IMR-90 (cell line): ENCODE results near the gene MUC5AC. TPM values are rescaled to one million over a fixed set of nuclear protein-coding genes. Genes with fewer than 3 reads are reported as not detected.

Experiments
- ATAC-seq: fragments of 200-7000 bp; cut with Tn5 transposase; 2 replicates; pipeline ENCODE4 v1.9.1; 2020; ENCODE audit warnings: low read depth, mild to moderate bottlenecking, moderate library complexity
- BruUV-seq: library from RNA; stranded (reverse); fragments of 400-500 nt; replicated peaks from 2 replicates; lab custom pipeline; 2021; lab: Mats Ljungman, UMichigan
- CTCF ChIA-PET: fragments of 300-600 bp; formaldehyde crosslinking; extraction: SDS; loops from one replicate; lab custom pipeline; 2021; ENCODE audit warnings: antibody characterized with exemption; lab: Yijun Ruan, JAX
- POLR2A ChIA-PET: fragments of 300-600 bp; sonication (Branson Sonifier 250); formaldehyde crosslinking; loops from one replicate; lab custom pipeline; 2022; ENCODE audit warnings: antibody characterized with exemption; ENCODE audit not compliant: unreplicated experiment; lab: Charles Lee
- DNase-seq: peaks from one replicate; pipeline ENCODE4 v3.0.0; 2013
- H2AFZ ChIP-seq: replicated peaks from 2 replicates; pipeline ENCODE3; 2013; ENCODE audit warnings: low read length, mild to moderate bottlenecking; ENCODE audit not compliant: poor library complexity
- H2AK5ac ChIP-seq: 2 replicates; pipeline ENCODE4 v1.6.1; 2013; ENCODE audit warnings: low read depth, low read length, inconsistent platforms
- H2AK9ac ChIP-seq: replicated peaks from 2 replicates; pipeline ENCODE3; 2013; ENCODE audit warnings: mild to moderate bottlenecking, low read depth, low read length, moderate library complexity; ENCODE audit not compliant: poor library complexity
- H2BK120ac ChIP-seq: 2 replicates; pipeline ENCODE4 v1.6.1; 2013; ENCODE audit warnings: low read depth, low read length, inconsistent platforms
- H2BK15ac ChIP-seq: 3 replicates; pipeline ENCODE4 v1.6.1; 2013; ENCODE audit warnings: low read depth, low read length, inconsistent platforms
- H2BK20ac ChIP-seq: 2 replicates; pipeline ENCODE4 v1.6.1; 2013; ENCODE audit warnings: low read depth, mild to moderate bottlenecking, inconsistent platforms, low read length, moderate library complexity
- H2BK5ac ChIP-seq: 2 replicates; pipeline ENCODE4 v1.6.1; 2013; ENCODE audit warnings: mild to moderate bottlenecking, low read depth, low read length, inconsistent platforms; ENCODE audit not compliant: poor library complexity, severe bottlenecking
- H3K14ac ChIP-seq: replicated peaks from 2 replicates; pipeline ENCODE4 v1.6.1; 2013; ENCODE audit warnings: low read depth, low read length, inconsistent platforms
- H3K18ac ChIP-seq: 2 replicates; pipeline ENCODE4 v1.6.1; 2013; ENCODE audit warnings: low read depth, low read length, control low read depth
- H3K23ac ChIP-seq: 2 replicates; pipeline ENCODE4 v1.6.1; 2013; ENCODE audit warnings: low read depth, low read length, inconsistent platforms
- H3K27ac ChIP-seq: 2 replicates; pipeline ENCODE4 v1.5.1; 2013; ENCODE audit warnings: mild to moderate bottlenecking, control low read depth, low read length; ENCODE audit not compliant: insufficient read depth
- H3K27me3 ChIP-seq: 2 replicates; pipeline ENCODE4 v1.6.1; 2013; ENCODE audit warnings: low read length; ENCODE audit not compliant: control insufficient read depth, insufficient read depth
- H3K36me3 ChIP-seq: 2 replicates; pipeline ENCODE4 v1.6.1; 2013; ENCODE audit warnings: low read length, mixed read lengths; ENCODE audit not compliant: control insufficient read depth, insufficient read depth
- H3K4ac ChIP-seq: 2 replicates; pipeline ENCODE4 v1.6.1; 2013; ENCODE audit warnings: low read depth, low read length, inconsistent platforms
- H3K4me1 ChIP-seq: 2 replicates; pipeline ENCODE4 v1.6.1; 2013; ENCODE audit warnings: low read length, mixed read lengths; ENCODE audit not compliant: control insufficient read depth, insufficient read depth
- H3K4me2 ChIP-seq: 2 replicates; pipeline ENCODE4 v1.6.1; 2013; ENCODE audit warnings: low read depth, mild to moderate bottlenecking, control low read depth, low read length, moderate library complexity
- H3K4me3 ChIP-seq: 2 replicates; pipeline ENCODE4 v1.5.1; 2013; ENCODE audit warnings: low read depth, mild to moderate bottlenecking, control low read depth, low read length, moderate library complexity; ENCODE audit not compliant: insufficient read depth
- H3K56ac ChIP-seq: 2 replicates; pipeline ENCODE4 v1.6.1; 2013; ENCODE audit warnings: low read length, inconsistent platforms; ENCODE audit not compliant: insufficient read depth; ENCODE audit errors: extremely low read depth
- H3K79me1 ChIP-seq, 2 experiments: 2 replicates each; pipeline ENCODE4 v1.6.1; 2013; ENCODE audit warnings: low read length in 2 of 2, inconsistent platforms in 1 of 2, low read depth in 1 of 2
- H3K9ac ChIP-seq: 2 replicates; pipeline ENCODE4 v1.6.1; 2013; ENCODE audit warnings: low read depth, low read length, control low read depth
- H3K9me1 ChIP-seq: 2 replicates; pipeline ENCODE4 v1.6.1; 2013; ENCODE audit warnings: low read length, inconsistent platforms; ENCODE audit not compliant: insufficient read depth
- H3K9me3 ChIP-seq: 2 replicates; pipeline ENCODE4 v1.6.1; 2013; ENCODE audit warnings: low read length; ENCODE audit not compliant: control insufficient read depth, insufficient read depth
- H4K20me1 ChIP-seq: 2 replicates; pipeline ENCODE4 v1.6.1; 2013; ENCODE audit warnings: low read length, inconsistent platforms; ENCODE audit not compliant: insufficient read depth
- H4K5ac ChIP-seq: 2 replicates; pipeline ENCODE4 v1.6.1; 2013; ENCODE audit warnings: mild to moderate bottlenecking, low read depth, low read length, control low read depth
- H4K8ac ChIP-seq, 2 experiments: 2 replicates each; pipeline ENCODE4 v1.6.1; 2013; ENCODE audit warnings: low read depth in 2 of 2, low read length in 2 of 2, control low read depth in 1 of 2, inconsistent platforms in 1 of 2
- H4K91ac ChIP-seq: 2 replicates; pipeline ENCODE4 v1.6.1; 2013; ENCODE audit warnings: low read depth, low read length, inconsistent platforms; ENCODE audit not compliant: insufficient read depth
- BHLHE40 ChIP-seq: fragments of 150-350 bp; IDR thresholded peaks from 2 replicates; pipeline ENCODE4 v1.6.1; 2016; ENCODE audit warnings: mild to moderate bottlenecking, low read depth, low read length
- CEBPB ChIP-seq: IDR thresholded peaks from 2 replicates; pipeline ENCODE4 v1.6.1; 2012; ENCODE audit warnings: low read depth, low read length, improper control_type of control experiment
- CHD1 ChIP-seq: IDR thresholded peaks from 2 replicates; pipeline ENCODE4 v1.6.1; 2012; ENCODE audit warnings: low read depth, low read length, improper control_type of control experiment
- FOS ChIP-seq: fragments of 150-350 bp; IDR thresholded peaks from 2 replicates; pipeline ENCODE4 v1.6.1; 2016; ENCODE audit warnings: low read depth, low read length
- MAFK ChIP-seq: IDR thresholded peaks from 2 replicates; pipeline ENCODE4 v1.6.1; 2012; ENCODE audit warnings: low read depth, low read length, improper control_type of control experiment
- MAZ ChIP-seq: IDR thresholded peaks from 2 replicates; pipeline ENCODE4 v1.6.1; 2012; ENCODE audit warnings: low read depth, mild to moderate bottlenecking, low read length, improper control_type of control experiment, moderate library complexity, borderline replicate concordance
- MXI1 ChIP-seq: IDR thresholded peaks from 2 replicates; pipeline ENCODE4 v1.6.1; 2012; ENCODE audit warnings: low read depth, mild to moderate bottlenecking, low read length, moderate library complexity, borderline replicate concordance
- NFE2L2 ChIP-seq: fragments of 150-350 bp; IDR thresholded peaks from 2 replicates; pipeline ENCODE4 v1.6.1; 2016; ENCODE audit warnings: low read depth, mild to moderate bottlenecking, low read length
- POLR2A ChIP-seq: IDR thresholded peaks from 2 replicates; pipeline ENCODE4 v1.6.1; 2012; ENCODE audit warnings: mild to moderate bottlenecking, low read depth, low read length
- RAD21 ChIP-seq: IDR thresholded peaks from 2 replicates; pipeline ENCODE4 v1.6.1; 2012; ENCODE audit warnings: low read length, improper control_type of control experiment
- RCOR1 ChIP-seq: IDR thresholded peaks from 2 replicates; pipeline ENCODE4 v1.6.1; 2012; ENCODE audit warnings: mild to moderate bottlenecking, low read length, improper control_type of control experiment; ENCODE audit not compliant: insufficient replicate concordance
- RFX5 ChIP-seq: IDR thresholded peaks from 2 replicates; pipeline ENCODE4 v1.8.0; 2012; ENCODE audit warnings: low read depth, mild to moderate bottlenecking, low read length, moderate library complexity
- SMC3 ChIP-seq: fragments of 150-350 bp; IDR thresholded peaks from 2 replicates; pipeline ENCODE4 v1.6.1; 2016; ENCODE audit warnings: low read depth, mild to moderate bottlenecking, antibody characterized with exemption, low read length, moderate library complexity
- WGBS, 2 experiments: methylation state at CpG; one replicate each; pipeline versions ENCODE4 v1.1.5 to v1.1.7; 2013; ENCODE audit warnings: missing lambda C conversion rate in 2 of 2; ENCODE audit not compliant: insufficient read length in 1 of 2; ENCODE audit errors: extremely low coverage in 2 of 2; 5-methylcytosine and 5-hydroxymethylcytosine counted together
- dilution Hi-C: fragments of 300-500 bp; cut with HindIII; formaldehyde crosslinking; loops from one replicate; pipeline ENCODE4 v1.14.3; 2018; ENCODE audit warnings: low sequenced_read_pairs; ENCODE audit not compliant: unreplicated experiment
- in situ Hi-C: fragments of 300-500 bp; cut with MboI; formaldehyde crosslinking; loops from 3 replicates; pipeline ENCODE4 v1.14.3; 2019; ENCODE audit warnings: low sequenced_read_pairs, inconsistent platforms, mixed read lengths
- intact Hi-C: fragments of 100-400 bp; cut with micrococcal nuclease; formaldehyde crosslinking; loops from 2 replicates; pipeline ENCODE4 v1.10.0; 2022
- polyA plus RNA-seq, 3 experiments: library from polyadenylated mRNA; depleted of rRNA; stranded (reverse); fragments of >200 nt; gene quantifications; 2 replicates each; pipeline ENCODE4 v1.2.3, GENCODE V29; 2012; ENCODE audit warnings: low replicate concordance in 1 of 3
- total RNA-seq: library from RNA; depleted of rRNA; stranded (reverse); fragments of >200 nt; gene quantifications from 2 replicates; pipeline ENCODE4 v1.2.3, GENCODE V29; 2012
- TF ChIP-seq, protein P1 (sequence below): fragments of 150-350 bp; IDR thresholded peaks from 2 replicates; pipeline ENCODE4 v1.6.1; 2017; ENCODE audit warnings: mild to moderate bottlenecking, antibody characterized with exemption, low read length, low read depth
- TF ChIP-seq, protein P2 (sequence below): fragments of 150-350 bp; IDR thresholded peaks from 2 replicates; pipeline ENCODE4 v1.6.1; 2016; ENCODE audit warnings: low read depth, mild to moderate bottlenecking, low read length, moderate library complexity, borderline replicate concordance
- TF ChIP-seq, protein P3 (sequence below): conservative IDR thresholded peaks from 2 replicates; pipeline ENCODE4 v1.5.1; 2012; ENCODE audit warnings: mild to moderate bottlenecking, low read depth, low read length, improper control_type of control experiment

Gene MUC5AC
- total and polyA plus RNA-seq, 2 of the 4 experiments (the other 2 are of a cell fraction), result 0.02 TPM; not detected in 1

DNA sequence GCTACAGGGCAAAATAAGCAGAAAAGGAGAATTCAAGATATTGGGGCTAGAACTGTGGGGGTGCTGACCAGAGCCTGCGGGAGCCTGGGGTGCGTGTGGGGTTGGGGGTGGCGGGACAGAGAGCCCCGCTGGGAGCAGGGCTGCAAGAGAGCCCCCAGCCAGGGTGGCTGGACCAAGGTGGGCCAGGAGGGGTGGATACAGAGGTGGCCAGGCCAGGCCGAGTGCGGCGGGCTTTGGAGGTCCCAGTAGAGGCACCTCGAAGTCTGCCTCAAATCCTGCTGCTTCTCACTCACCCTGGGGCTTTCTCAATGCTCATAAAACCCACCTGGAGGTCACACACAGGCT, 48.2 kb downstream of the MUC5AC start:
- Histone ChIP-seq H3K9me3 (peaks cover 4% of the 10 kb centered on the region; the same call in 1 of the 2 replicates), H3K4me3 (no peak overlapping the region), H3K79me1 (no peaks in the 10 kb centered on the region), H2AK5ac (no peak overlapping the region), H2BK120ac (no peak overlapping the region), H2BK5ac (no peak overlapping the region), H3K4me2 (no peak overlapping the region), H3K4me1 (no peaks in the 10 kb centered on the region), H3K4ac (no peak overlapping the region), H4K20me1 (no peaks in the 10 kb centered on the region; the same call in 1 of the 2 replicates), H3K56ac (no peak overlapping the region), H4K91ac (no peak overlapping the region), H2BK20ac (no peak overlapping the region), H3K27ac (no peak overlapping the region), H3K36me3 (no peaks in the 10 kb centered on the region), H3K27me3 (peaks cover 11% of the 10 kb centered on the region; the same call in 1 of the 2 replicates), H2AK9ac (no peak overlapping the region), H3K23ac (no peak overlapping the region), H3K14ac (no peak overlapping the region), H3K9me1 (no peaks in the 10 kb centered on the region), H3K18ac (no peak overlapping the region), H4K5ac (no peak overlapping the region), H2BK15ac (no peak overlapping the region), H3K9ac (no peak overlapping the region), H4K8ac (no peak overlapping the region), H2AFZ (no peak overlapping the region)
- ChIA-PET POLR2A (no interaction called here), CTCF (no interaction called here)
- no TSS peak for BruUV-seq
- intact Hi-C loops (no loop called here), dilution Hi-C loops (no loop called here), in situ Hi-C loops (loop anchor here (25.0 kb wide), 1 partner anchor 306 kb away; no protein-coding TSS in a partner anchor)
- no peak for DNase-seq
- no CpG with 5 or more reads among the region's 8 CpGs for WGBS, 2 experiments
- TF ChIP-seq, protein P1, sequence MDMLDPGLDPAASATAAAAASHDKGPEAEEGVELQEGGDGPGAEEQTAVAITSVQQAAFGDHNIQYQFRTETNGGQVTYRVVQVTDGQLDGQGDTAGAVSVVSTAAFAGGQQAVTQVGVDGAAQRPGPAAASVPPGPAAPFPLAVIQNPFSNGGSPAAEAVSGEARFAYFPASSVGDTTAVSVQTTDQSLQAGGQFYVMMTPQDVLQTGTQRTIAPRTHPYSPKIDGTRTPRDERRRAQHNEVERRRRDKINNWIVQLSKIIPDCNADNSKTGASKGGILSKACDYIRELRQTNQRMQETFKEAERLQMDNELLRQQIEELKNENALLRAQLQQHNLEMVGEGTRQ, result no peak
- TF ChIP-seq SMC3, result no peak
- TF ChIP-seq, protein P2, sequence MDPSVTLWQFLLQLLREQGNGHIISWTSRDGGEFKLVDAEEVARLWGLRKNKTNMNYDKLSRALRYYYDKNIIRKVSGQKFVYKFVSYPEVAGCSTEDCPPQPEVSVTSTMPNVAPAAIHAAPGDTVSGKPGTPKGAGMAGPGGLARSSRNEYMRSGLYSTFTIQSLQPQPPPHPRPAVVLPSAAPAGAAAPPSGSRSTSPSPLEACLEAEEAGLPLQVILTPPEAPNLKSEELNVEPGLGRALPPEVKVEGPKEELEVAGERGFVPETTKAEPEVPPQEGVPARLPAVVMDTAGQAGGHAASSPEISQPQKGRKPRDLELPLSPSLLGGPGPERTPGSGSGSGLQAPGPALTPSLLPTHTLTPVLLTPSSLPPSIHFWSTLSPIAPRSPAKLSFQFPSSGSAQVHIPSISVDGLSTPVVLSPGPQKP, result no peak
- TF ChIP-seq MAZ, result no peak
- TF ChIP-seq, protein P3, sequence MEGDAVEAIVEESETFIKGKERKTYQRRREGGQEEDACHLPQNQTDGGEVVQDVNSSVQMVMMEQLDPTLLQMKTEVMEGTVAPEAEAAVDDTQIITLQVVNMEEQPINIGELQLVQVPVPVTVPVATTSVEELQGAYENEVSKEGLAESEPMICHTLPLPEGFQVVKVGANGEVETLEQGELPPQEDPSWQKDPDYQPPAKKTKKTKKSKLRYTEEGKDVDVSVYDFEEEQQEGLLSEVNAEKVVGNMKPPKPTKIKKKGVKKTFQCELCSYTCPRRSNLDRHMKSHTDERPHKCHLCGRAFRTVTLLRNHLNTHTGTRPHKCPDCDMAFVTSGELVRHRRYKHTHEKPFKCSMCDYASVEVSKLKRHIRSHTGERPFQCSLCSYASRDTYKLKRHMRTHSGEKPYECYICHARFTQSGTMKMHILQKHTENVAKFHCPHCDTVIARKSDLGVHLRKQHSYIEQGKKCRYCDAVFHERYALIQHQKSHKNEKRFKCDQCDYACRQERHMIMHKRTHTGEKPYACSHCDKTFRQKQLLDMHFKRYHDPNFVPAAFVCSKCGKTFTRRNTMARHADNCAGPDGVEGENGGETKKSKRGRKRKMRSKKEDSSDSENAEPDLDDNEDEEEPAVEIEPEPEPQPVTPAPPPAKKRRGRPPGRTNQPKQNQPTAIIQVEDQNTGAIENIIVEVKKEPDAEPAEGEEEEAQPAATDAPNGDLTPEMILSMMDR, result no peak
- TF ChIP-seq CHD1, result no peak
- no peak for TF ChIP-seq FOS
- no peak for TF ChIP-seq NFE2L2
- no peak for TF ChIP-seq CEBPB
- no peak for TF ChIP-seq RCOR1
- no peak for TF ChIP-seq MXI1
- no peak for TF ChIP-seq MAFK
- no peak for TF ChIP-seq BHLHE40
- TF ChIP-seq RAD21, result no peak
- no peak for TF ChIP-seq POLR2A
- no peak for TF ChIP-seq RFX5
- no peak for ATAC-seq
